Fibroblast of lung (primary cell): ENCODE data around the gene ZNF275. TPM values are rescaled to one million over a fixed set of nuclear protein-coding genes. Genes with fewer than 3 reads are reported as not detected.

Source experiments
- DNase-seq, 2 donors: peaks; one replicate each; pipeline versions ENCODE4 v3.0.0 to v3.0.0-alpha.2; 2010; ENCODE audit warnings: low read depth in 2 of 2
- H2AFZ ChIP-seq: 2 replicates; pipeline ENCODE4 v1.5.1; 2012; ENCODE audit warnings: low read length, control low read depth, inconsistent platforms
- H3K27ac ChIP-seq: 2 replicates; pipeline ENCODE4 v1.5.1; 2011; ENCODE audit warnings: low read length, control low read depth; ENCODE audit not compliant: insufficient read depth
- H3K27me3 ChIP-seq: 2 replicates; pipeline ENCODE4 v1.5.1; 2011; ENCODE audit warnings: mild to moderate bottlenecking, low read length; ENCODE audit not compliant: control insufficient read depth, insufficient read depth
- H3K36me3 ChIP-seq: 2 replicates; pipeline ENCODE4 v1.5.1; 2011; ENCODE audit warnings: low read length; ENCODE audit not compliant: control insufficient read depth, insufficient read depth
- H3K4me1 ChIP-seq: 2 replicates; pipeline ENCODE4 v1.5.1; 2011; ENCODE audit warnings: low read length; ENCODE audit not compliant: control insufficient read depth, insufficient read depth; ENCODE audit errors: extremely low read depth
- H3K4me2 ChIP-seq: 2 replicates; pipeline ENCODE4 v1.5.1; 2011; ENCODE audit warnings: low read length, control low read depth; ENCODE audit not compliant: insufficient read depth; ENCODE audit errors: extremely low read depth
- H3K4me3 ChIP-seq, 4 experiments: fragments of 200-600 bp in 1 of 4; sonication (generic) in 1 of 4; replicated peaks in 1 of 4; 2 replicates each; pipeline ENCODE4 v1.5.1; 2011 to 2016; ENCODE audit warnings: low read length in 4 of 4, low read depth in 3 of 4, mild to moderate bottlenecking in 3 of 4, control low read depth in 2 of 4, inconsistent platforms in 1 of 4, mixed read lengths in 1 of 4; ENCODE audit not compliant: insufficient read depth in 1 of 4; ENCODE audit errors: control extremely low read depth in 1 of 4
- H3K79me2 ChIP-seq: 2 replicates; pipeline ENCODE4 v1.5.1; 2012; ENCODE audit warnings: mild to moderate bottlenecking, low read length, inconsistent platforms; ENCODE audit not compliant: control insufficient read depth, insufficient read depth
- H3K9ac ChIP-seq: 2 replicates; pipeline ENCODE4 v1.5.1; 2011; ENCODE audit warnings: mild to moderate bottlenecking, low read length, control low read depth; ENCODE audit not compliant: insufficient read depth
- H3K9me3 ChIP-seq: 2 replicates; pipeline ENCODE4 v1.5.1; 2012; ENCODE audit warnings: low read depth, low read length; ENCODE audit not compliant: control insufficient read depth, insufficient read depth
- H4K20me1 ChIP-seq: 2 replicates; pipeline ENCODE4 v1.5.1; 2011; ENCODE audit warnings: low read length; ENCODE audit not compliant: control insufficient read depth, insufficient read depth; ENCODE audit errors: extremely low read depth
- EZH2 ChIP-seq: IDR thresholded peaks from 2 replicates; pipeline ENCODE4 v1.5.1; 2012; ENCODE audit warnings: low read length, control low read depth, mild to moderate bottlenecking; ENCODE audit errors: missing control alignments
- polyA plus RNA-seq, 2 donors: library from polyadenylated mRNA; depleted of rRNA in 1 of 2; stranded (reverse) in 1 of 2; unstranded in 1 of 2; fragments of >200 nt; gene quantifications; 2 replicates each; pipeline ENCODE4 v1.2.1, GENCODE V29; 2011 to 2012; ENCODE audit warnings: missing spikeins in 1 of 2
- total RNA-seq: library from RNA; depleted of rRNA; stranded (reverse); fragments of >200 nt; gene quantifications from 2 replicates; pipeline ENCODE4 v1.2.1, GENCODE V29; 2014
- TF ChIP-seq, protein P1 (sequence below), 2 donors: IDR thresholded peaks in 1 of 2; conservative IDR thresholded peaks in 1 of 2; 1 replicate in 1 of 2; 2 replicates in 1 of 2; pipeline ENCODE4 v1.5.1; 2011 to 2012; ENCODE audit warnings: low read length in 2 of 2, control low read depth in 1 of 2, inconsistent platforms in 1 of 2, low read depth in 1 of 2, mild to moderate bottlenecking in 1 of 2

ZNF275 gene
- total and polyA plus RNA-seq, 2 donors (not counting 1 experiment from before 2014, with no cell fraction given) = 6.3 to 12.2 TPM

GRCh38 chrX:153394612-153395011, 60.7 kb downstream of the ZNF275 start:
- H3K27ac ChIP-seq = no peak overlapping the region
- no peak for DNase-seq
- H3K27me3 ChIP-seq = no peaks in the 10 kb centered on the region
- H2AFZ ChIP-seq = no peak overlapping the region
- TF ChIP-seq, protein P1, sequence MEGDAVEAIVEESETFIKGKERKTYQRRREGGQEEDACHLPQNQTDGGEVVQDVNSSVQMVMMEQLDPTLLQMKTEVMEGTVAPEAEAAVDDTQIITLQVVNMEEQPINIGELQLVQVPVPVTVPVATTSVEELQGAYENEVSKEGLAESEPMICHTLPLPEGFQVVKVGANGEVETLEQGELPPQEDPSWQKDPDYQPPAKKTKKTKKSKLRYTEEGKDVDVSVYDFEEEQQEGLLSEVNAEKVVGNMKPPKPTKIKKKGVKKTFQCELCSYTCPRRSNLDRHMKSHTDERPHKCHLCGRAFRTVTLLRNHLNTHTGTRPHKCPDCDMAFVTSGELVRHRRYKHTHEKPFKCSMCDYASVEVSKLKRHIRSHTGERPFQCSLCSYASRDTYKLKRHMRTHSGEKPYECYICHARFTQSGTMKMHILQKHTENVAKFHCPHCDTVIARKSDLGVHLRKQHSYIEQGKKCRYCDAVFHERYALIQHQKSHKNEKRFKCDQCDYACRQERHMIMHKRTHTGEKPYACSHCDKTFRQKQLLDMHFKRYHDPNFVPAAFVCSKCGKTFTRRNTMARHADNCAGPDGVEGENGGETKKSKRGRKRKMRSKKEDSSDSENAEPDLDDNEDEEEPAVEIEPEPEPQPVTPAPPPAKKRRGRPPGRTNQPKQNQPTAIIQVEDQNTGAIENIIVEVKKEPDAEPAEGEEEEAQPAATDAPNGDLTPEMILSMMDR (conservative IDR thresholded peaks at IDR 0.05 in 1 of 2, IDR thresholded peaks at IDR 0.05 in 1 of 2; ENCODE audit: low read depth in 1 of 2, low read length in 2 of 2) = no peak
- no peak for TF ChIP-seq EZH2
- no peaks in the 10 kb centered on the region for H3K9me3 ChIP-seq
- no peak overlapping the region for H3K9ac ChIP-seq
- no peak overlapping the region for H3K4me3 ChIP-seq
- H4K20me1 ChIP-seq = no peaks in the 10 kb centered on the region
- H3K4me1 ChIP-seq = no peaks in the 10 kb centered on the region
- H3K36me3 ChIP-seq = no peaks in the 10 kb centered on the region
- H3K4me2 ChIP-seq = no peak overlapping the region
- no peaks in the 10 kb centered on the region for H3K79me2 ChIP-seq

- Histone ChIP-seq H3K9me3 (no peaks in the 10 kb centered on the region), H3K9ac (no peak overlapping the region), H3K4me1 (no peaks in the 10 kb centered on the region), H4K20me1 (no peaks in the 10 kb centered on the region), H3K36me3 (no peaks in the 10 kb centered on the region), H2AFZ (no peak overlapping the region), H3K4me3 (no peak overlapping the region), H3K27me3 (no peaks in the 10 kb centered on the region), H3K4me2 (no peak overlapping the region), H3K79me2 (no peaks in the 10 kb centered on the region), H3K27ac (no peak overlapping the region)
- no peak for DNase-seq
- TF ChIP-seq, protein P1 (conservative IDR thresholded peaks at IDR 0.05 in 1 of 2, IDR thresholded peaks at IDR 0.05 in 1 of 2; ENCODE audit: low read depth in 1 of 2, low read length in 2 of 2) = no peak
- no peak for TF ChIP-seq EZH2
Measured at GRCh38 chrX:153395613-153396319, 61.8 kb downstream of the ZNF275 start.

DNA sequence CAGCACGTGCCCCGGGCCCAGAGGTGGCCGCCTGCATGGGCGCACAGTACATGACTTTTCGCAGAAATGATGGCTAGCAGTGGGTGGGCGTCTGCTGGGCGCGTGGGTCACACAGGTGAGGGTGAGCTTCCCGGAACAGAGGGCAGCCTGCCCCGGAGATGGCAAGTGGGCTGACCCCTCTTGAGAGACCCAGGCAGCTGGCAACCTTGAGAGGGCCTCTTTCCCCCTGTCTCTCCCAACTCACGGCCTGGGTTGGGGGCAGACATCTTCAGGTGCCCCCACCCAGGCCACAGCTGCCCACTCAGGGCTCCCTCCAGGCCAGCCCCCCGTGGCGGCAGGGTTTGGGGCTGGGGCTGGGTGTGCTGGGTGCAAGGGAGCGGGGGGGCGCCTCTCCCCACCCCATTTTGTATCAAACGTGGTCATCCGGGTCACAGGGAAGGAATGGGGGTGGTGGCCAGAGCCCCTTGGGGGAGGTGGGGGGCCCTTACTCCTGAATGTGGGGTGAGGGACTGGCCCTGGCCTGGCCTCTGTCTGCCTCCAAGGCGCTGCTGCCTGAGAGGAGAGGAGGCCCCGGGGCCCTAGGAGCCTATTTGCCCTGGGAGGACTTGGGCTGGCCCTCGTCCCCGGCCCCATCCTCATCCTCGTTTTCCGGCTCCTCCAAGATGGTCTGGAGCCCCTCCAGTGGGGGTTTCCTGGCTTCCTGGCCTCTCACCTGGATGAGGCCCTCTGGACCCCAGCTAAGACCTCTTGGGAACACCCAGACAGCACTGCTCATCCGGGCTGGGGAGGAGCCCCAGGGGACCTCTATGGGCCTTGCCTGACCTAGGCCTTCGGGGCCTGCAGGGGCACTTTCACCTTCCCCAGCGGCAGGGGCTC, 62.6 kb downstream of the ZNF275 start:
- no peak overlapping the region for H3K4me2 ChIP-seq
- no peaks in the 10 kb centered on the region for H3K27me3 ChIP-seq
- no peaks in the 10 kb centered on the region for H3K9me3 ChIP-seq
- no peak overlapping the region for H3K4me3 ChIP-seq
- DNase-seq = no peak
- no peaks in the 10 kb centered on the region for H4K20me1 ChIP-seq
- H3K4me1 ChIP-seq = no peaks in the 10 kb centered on the region
- TF ChIP-seq, protein P1 (conservative IDR thresholded peaks at IDR 0.05 in 1 of 2, IDR thresholded peaks at IDR 0.05 in 1 of 2; ENCODE audit: low read depth in 1 of 2, low read length in 2 of 2) = no peak
- no peak for TF ChIP-seq EZH2
- no peaks in the 10 kb centered on the region for H3K36me3 ChIP-seq
- no peak overlapping the region for H3K27ac ChIP-seq
- no peaks in the 10 kb centered on the region for H3K79me2 ChIP-seq
- H3K9ac ChIP-seq = no peak overlapping the region
- no peak overlapping the region for H2AFZ ChIP-seq
